AG20443 (cell line): ENCODE measurements around the gene SPDL1.

ENCODE experiments used
- DNase-seq: peaks from one replicate; pipeline ENCODE4 v3.0.0; 2012; ENCODE audit warnings: low spot score, mixed read lengths

The SPDL1 gene

DNA sequence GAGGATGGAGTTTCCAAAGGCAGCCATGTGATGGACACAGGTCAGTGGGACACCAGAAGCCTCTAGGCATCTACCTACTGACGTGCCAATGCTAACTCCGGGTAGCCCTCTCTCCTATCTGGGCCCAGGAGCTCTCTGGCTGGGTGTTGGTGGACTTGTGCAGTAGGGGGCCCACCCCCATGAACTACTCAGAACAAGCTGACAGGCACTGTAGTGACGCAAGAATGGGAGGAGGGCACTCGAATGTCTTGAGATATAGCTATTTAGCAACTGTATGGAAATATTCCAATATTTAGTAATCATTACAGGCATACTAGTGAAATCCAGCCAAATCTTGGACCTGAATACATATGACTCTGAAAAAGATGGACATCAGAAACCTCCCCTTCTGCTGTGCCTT lies 47.8 kb downstream of the SPDL1 start:
- DNase-seq, result peak; percentile 35

DNA sequence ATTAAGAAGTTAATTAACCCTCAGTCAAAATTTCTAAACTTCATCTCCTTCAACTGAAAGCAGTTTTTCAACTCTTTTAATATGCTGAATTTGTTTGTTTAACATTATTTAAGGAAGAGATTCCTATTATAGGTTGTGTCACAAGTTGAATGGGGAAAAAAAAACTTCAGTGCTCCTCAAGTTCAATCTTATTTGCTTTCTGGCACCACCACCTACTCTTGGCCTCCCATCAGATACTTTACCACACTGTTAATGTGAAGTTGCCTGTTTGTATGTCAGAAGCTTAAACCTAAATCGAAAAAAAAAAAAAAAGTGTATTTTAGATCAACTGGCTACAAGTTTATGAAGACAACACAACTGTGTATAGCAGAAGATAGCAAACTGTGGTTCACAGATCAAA lies 49.4 kb downstream of the SPDL1 start:
- no peak for DNase-seq

DNA sequence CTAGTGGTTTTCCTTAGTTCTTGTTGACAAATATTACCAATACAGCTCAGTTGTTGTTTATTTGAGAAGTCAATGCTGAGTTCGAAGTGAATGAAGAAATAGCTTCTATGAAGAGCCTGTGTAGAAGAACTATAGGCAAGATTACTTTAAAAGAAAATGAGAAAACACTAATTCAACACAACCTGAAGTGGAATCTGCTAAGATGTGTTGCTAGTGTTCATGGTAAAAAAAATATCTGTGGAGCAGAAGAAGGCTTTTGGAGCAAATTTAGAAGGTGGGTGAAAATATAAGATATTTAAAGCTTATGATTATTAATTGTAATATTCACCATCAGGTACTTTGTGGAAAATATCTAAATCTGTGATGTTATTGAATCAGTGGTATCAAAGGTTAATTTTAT lies 51.0 kb downstream of the SPDL1 start:
- no peak for DNase-seq

DNA sequence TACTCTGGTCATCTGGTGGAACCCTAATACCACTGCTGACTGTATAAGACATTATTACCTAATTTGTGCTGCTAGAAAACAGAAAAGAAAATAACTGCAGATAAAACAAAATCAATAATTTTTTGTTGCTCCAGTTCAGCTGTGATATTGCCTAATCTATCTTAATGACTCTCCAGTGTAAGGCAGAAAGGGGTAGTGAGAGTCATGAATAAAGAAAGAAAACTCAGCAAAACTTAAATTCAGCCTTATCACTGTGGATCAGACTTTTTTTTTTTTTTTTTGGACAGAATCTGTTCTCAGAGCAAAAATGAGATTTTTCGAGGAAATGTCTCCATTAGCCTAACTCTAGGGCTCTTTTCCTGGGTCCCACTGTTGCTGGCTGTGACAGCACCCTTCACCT lies 52.4 kb downstream of the SPDL1 start:
- no peak for DNase-seq

DNA sequence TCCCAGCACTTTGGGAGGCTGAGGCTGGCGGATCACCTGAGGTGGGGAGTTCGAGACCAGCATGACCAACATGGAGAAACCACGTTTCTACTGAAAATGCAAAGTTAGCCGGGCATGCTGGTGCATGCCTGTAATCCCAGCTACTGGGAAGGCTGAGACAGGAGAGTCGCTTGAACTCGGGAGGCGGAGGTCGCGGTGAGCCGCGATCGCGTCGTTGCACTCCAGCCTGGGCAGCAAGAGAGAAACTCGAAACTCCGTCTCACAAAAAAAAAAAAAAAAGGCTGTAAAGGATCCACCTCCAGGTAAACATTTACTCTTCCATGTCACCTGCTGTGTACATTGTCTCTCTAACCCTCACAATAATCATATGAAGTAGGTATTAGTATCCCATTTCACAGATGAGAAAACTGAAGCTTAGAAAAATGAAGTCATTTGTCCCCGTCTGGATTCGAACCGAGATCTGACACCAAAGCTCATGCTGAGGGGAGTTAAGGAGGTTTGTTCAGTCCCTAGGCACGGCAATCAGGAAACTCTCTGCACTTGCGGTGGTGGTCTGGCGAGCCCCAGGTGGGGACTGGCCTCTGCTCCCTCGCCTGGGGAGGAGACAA lies 53.0 kb downstream of the SPDL1 start:
- no peak for DNase-seq

DNA sequence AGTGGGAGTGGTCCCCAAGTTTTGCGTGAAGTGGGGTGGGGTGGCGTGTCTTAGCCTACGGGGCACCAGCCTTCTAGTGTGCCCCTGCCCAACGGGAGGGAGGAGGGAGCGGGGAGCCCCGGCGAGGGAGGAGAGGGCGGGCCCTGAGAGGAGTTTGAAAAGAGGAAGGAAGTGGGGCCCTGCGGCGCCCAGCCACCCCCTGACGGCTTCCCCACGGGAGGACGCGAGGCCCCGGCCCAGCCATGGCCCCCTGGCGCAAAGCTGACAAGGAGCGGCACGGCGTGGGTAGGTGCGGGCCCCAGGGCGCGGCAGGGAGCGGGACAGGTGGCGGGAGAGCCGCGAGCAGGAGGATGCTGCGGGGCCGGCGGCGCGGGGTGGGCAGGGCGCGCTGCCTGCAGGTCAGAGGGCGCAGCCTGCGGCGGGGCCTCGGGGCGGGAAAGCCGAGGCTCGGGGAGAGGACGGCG lies 53.5 kb downstream of the SPDL1 start, which contains the start of gene DOCK2:
DOCK2 (plus strand) TSS at position 191 of the 464 bp plus-strand sequence; CDS start at position 243, 52 bp downstream.
- peak; percentile 47 for DNase-seq

DNA sequence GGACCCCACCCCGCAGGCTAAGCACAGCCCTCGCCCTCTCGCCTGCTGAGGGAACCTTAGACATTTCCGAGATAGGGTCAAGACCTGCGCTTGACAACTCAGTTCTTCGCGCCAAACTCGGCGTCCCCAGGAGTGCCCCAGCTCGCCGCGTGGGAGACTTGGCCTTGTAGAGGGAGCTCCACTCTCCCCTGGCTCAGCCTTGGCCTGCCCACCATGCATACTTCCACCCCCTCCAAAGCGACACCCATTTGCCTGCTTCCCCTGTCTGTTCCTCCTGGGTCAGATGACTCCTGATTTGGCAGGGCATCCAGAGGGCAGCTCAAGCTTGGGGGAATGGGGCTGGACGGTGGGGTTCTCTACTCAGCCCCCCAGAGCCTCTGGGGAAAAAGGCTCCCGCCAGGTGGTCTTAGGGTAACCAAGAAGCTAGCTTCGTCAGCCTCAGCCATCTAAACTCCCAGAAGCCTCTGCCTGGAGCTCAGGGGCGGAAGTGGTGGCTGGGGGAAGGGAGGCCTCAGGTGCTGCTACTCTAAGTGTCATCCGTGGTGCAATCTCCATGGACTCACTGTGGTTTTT lies 54.1 kb downstream of the SPDL1 start:
- no peak for DNase-seq

DNA sequence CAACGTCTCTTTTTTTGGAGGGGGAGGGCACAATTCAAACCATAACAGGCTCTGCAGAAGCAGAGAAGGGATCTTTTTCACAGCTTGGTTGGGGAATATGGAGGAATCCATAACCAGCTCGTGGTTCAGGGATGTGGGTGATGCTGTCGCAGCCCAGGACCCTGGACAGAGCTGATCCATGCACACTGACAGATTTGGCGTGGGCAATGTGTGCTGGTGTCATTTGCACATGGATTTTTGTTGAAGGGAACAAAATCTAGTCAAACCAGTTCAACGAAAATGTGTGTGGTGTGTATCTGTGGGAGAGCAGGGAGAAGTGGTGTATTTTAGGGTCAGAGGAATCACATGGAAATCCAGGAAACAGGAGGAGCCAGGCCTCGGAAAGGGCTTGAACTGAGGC lies 57.7 kb downstream of the SPDL1 start:
- DNase-seq, result peak; percentile 59

DNA sequence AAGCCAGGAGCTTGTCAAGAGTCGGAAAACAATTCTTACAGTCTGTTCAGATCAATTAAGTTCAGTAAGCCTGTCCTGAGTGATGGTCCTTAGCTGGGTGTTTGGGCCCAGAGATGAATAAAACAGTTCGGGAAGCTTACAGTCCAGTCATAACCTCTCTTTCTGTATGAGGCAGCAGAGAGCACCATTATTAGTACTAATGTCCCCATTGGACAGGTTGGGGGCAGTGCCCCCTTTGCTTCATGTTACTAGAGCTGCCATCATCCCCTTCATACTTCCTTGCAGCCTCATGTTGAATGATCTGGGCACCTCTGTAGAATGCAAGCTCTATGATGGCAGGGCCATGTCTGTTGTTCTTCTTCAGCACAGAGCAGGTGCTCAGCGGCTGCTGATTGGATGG lies 63.3 kb downstream of the SPDL1 start:
- no peak for DNase-seq

DNA sequence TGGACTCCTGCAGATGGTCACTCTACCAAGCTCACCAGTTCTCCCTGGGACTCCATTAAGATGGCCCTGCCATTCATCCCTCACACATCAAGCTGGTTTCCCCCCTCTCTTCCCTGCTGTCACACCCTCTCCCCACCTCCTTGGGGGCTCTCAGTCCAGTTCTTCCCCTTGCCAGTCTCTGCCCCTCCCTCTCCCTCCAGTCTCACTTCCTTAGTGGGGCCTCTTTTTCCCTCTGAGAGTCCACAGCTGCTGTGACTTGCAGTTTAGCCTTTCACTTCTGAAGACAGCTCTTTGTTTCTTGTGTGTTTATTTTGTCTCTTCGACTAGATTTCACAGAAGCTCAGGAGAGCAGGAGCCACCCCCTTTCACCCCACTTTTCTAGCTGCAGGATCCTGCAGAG lies 64.0 kb downstream of the SPDL1 start:
- DNase-seq, result no peak

DNA sequence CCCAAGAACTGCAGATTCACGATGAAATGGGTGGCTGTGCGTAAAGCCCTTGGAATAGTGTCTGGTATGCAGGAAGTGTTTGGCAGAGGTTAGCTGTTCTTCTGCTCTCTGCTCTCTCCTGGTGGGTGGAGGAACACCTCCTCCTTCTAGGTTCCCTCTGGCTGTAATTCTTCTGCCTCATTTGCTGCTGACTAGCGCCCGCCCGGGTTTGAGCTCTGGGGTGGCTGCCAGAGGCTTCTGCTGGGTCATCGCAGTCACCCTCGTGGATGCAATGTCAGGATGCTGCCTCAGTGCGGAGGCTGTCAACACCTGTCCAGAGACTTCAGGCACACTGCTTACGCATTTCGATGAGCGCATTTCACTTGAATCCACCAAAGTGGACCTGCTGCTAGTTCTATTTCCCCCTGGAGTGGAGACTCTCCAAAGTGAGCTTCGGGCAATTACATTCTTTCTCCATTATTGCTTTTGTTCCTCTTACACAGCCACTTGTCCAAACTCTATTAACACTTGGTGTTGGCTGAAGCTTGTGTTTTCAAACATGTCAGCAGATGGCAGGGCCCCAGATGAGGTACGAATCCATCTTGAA lies 65.2 kb downstream of the SPDL1 start:
- DNase-seq, result no peak

DNA sequence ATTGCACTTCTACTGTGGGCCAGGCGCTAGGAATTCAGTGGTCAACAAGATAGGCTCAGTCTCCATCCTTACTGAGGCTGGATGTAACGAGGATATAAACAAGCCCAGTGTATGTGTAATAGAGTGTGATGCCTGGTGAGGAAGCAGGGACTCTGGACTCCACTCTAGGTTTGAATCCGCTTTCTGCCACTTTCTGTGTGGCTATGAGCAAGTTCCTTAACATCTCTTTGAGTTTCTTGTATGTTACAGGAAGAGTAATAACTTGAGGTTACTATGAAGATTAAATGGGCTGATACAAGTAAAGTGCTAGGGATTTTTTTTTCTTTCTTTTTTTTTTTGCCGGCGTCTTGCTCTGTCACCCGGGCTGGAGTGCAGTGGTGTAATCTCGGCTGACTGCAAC lies 65.9 kb downstream of the SPDL1 start:
- no peak for DNase-seq

DNA sequence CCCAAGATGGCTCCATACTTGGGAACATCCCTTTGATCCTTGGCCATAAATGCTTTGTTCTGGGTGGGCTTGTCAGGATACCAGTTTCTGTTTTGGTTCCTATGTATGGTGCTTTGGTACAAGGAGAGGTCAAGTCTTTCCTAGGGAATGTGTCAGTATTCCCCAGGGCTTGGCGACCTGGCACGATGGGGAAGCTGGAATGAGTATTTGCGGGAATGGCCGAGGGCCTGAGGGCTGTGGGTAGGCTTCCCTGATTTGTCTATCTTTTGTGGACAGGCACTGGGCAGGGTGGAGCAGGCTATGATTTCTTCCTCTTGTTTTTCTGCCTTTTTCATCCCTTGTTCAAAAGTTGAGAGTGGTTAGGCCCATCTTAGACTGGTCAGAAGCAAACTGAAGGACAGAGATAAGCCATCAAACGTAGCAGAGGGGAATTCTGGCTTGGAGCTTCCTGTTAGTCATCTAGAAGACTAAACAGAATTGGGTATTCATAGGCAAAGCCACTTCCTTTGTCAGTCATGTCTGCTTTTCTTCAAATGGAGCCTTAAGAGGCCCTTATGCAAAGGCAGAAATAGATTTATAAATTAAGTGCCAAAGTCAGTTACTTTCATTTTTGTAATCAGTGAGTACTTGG lies 67.2 kb downstream of the SPDL1 start:
- DNase-seq, result peak; percentile 45

DNA sequence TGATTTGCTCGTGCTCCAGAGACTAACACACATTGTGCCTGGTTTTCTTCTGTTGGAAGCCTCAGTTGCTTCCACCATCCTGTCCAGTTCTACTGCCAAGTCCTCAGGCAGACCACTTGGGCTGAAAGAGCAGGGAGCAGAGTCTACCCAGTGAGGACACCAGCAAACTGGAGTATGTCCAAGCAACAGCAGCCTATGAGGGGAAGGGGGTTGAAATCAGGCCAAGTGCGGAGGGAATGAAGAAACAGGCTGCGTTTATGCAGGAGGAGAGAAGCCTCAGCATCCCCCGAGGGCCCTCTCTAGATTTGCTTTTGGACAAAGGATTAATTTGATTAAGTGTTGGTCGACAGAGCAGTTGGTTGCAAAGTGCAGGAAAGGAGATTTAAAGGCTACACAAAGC lies 68.0 kb downstream of the SPDL1 start:
- DNase-seq, result no peak

DNA sequence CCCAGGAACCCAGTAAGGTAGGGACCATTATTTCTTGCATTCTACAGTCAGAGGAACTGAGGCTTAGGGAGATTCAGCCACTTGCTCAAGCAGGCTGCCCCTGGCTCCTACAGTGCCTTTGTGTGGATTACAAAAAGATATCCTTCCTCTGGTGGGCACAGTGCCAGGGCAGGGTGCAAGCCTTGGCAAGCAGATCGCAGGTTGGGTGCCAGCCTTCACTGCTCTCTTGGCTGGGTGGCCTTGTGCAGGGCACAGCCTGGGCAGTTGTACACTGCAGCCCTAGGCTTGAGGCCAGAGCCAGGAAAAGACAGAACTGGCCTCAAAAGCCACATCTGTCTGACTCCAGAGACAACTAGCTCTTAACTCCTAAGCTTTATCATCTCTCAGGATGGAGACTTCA lies 68.5 kb downstream of the SPDL1 start:
- no peak for DNase-seq

DNA sequence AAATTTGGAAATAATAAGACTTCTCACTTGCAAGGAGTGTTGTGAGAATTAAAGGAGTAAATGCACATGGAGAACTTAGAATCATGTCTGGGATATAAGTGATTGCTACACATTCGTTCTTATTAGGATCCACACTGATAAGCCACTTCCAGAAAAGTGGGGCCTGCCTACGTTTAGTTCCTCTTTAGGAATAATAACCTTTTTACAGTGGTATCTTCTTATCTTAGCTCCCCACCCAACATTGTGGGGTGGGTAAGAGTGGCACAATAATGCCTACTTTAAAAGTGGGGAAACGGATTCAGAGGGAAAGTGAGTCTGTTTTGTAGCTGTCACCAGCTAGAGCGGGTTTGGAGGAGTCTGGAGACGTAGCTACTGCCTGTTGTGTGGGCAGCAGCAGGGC lies 69.5 kb downstream of the SPDL1 start:
- no peak for DNase-seq
